Ureter (tissue), 1 donor: ENCODE results near the gene PRSS33. TPM values are rescaled to one million over a fixed set of nuclear protein-coding genes. Genes with fewer than 3 reads are reported as not detected.

Experiments
- DNase-seq: peaks from one replicate; pipeline ENCODE4 v3.0.0-alpha.2; 2020; ENCODE audit warnings: low spot score
- total RNA-seq: library from RNA; stranded (reverse); gene quantifications from one replicate; pipeline ENCODE4 v1.2.4, GENCODE V29; 2023
- donor health status: DM: yes; HTN: yes; CAD: no.

The PRSS33 gene
- total RNA-seq, 1 donor from 2014 or later = not detected

DNA sequence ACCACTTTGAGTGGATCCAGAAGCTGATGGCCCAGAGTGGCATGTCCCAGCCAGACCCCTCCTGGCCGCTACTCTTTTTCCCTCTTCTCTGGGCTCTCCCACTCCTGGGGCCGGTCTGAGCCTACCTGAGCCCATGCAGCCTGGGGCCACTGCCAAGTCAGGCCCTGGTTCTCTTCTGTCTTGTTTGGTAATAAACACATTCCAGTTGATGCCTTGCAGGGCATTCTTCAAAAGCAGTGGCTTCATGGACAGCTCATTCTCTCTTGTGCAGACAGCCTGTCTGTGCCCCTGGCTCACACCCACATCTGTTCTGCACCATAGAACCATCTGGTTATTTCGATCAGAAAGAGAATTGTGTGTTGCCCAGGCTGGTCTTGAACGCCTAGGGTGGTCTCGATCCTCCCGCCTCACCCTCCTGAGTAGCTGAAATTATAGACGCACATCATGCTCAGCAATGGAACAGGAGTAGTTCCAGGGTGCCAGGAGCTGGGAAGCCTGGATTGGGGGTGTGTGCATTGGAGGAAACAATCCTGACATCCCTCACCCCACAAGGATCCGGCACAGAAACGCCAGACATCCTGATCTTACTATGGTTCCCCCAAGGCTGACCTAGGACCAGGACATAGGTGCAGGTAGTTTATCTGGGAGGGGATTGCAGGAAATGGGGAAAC lies 34.3 kb upstream of the PRSS33 start:
- DNase-seq = no peak

DNA sequence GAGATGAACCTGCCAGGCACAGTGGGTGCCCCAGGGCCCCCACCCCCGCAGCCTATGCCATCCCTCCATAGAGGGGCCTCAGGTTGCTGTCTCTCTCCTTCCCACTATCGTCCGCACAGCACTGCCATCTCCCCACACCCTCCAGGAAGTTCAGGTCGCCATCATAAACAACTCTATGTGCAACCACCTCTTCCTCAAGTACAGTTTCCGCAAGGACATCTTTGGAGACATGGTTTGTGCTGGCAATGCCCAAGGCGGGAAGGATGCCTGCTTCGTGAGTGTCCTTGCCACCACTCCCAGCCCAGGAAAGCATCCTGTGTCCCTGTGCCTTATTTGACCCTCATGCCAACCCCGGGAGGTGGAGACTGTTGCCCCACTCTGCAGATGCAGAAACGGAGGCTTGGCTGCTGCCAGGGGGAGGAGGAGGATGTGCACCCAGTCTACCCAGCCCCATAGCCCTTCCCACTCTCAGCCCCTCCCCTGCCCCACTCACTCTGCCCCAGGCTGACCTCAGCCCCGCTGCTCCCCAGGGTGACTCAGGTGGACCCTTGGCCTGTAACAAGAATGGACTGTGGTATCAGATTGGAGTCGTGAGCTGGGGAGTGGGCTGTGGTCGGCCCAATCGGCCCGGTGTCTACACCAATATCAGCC lies 33.6 kb upstream of the PRSS33 start:
- no peak for DNase-seq

DNA sequence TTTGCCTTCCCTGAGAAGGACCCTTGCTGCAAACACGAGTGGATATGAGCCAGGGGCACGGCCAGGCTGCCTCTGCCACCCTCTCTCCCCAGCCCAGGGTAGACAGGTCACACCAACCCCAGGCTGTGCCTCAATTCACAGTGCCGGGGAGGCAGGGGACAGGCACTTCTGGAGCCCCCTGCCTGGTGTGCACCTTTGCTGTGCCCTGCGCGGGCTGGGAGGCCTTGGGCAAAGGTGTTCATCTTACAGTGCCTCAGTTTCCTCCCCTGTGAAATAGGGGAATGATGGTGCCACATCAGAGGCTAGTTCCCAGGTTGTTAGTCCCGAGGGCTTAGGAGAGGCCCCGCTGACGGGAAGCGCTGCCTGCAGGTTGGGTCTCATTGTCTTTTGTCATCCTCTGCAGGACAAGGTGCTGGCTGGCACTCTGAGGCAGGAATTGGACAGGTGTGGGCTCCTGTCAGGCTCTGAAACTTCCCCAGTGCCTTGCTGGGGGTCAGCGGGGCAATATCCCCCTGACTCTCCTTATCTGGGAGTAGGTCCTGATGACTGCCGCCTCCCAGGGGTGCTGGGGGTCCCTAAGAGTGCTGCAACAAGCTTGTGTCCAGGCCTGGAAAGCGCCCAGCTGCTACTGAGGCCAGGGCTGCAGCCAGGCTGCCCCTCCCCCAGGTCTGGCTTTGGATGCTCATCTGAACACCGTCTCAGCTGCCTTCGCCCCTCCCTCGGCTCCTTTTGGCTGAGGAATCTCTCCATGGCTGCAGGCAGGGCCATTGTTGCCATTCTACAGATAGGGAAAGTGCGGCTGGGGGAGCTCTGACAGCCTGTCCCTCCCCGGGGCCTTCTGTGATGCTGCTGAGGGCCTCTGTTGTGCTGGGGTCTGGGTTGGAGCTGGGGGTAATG lies 32.8 kb upstream of the PRSS33 start:
- DNase-seq = no peak

DNA sequence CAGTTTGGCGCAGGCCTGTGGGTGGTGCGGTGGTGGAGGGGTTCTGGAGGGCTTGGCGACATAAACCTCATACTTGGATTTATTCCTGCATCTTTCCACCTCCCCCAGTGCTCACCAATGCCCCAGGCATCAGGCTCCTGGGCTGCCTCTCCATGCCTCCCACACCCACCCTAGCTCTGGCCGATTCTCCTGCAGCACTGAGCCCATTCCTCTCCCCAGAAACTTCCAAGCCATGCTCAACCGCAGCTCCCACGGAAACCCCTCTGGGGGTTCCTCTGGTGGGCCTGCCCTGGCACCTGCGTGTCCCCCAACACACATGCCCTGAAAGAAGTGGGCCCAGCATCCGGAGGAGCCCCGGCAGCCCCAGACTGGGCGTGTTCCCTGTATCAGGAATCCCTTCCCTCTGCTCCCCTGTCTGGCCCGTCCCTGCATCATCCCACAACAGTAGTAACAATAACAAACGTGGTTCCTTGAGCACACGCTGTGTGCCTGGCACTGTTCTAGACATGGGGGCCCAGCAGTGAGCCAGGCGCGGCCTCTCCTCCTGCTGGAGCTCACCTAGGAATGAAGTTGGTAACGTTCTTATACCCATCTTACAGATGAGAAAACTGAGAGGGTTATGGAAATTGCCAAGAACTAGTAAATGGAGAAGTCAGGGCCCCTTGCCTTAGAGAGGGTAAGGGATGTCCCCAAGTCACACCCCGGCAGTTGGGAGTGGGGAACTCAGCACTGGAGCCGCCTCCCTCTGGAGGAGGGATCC lies 32.0 kb upstream of the PRSS33 start:
- no peak for DNase-seq

DNA sequence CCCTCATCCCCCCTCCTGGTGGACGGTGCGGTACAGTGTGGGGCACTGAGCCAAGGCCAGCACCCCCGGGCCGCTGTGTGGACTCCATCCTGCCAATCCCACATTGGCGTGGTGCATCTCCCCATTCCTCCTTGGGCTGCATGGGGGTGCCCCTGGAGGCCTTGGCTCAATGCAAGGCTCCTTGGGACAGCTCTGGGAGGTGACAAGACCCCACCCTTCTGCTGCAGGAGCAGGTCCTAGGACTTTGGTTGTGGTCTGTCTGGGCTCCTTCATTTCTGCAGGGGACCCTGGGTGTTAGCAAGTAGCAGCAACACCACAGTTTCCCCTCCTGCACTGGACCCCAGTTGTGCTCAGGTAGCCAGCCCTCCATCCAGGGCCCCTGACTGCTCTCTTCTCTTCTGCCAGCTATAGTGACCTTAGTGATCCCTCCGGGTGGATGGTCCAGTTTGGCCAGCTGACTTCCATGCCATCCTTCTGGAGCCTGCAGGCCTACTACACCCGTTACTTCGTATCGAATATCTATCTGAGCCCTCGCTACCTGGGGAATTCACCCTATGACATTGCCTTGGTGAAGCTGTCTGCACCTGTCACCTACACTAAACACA lies 31.0 kb upstream of the PRSS33 start:
- DNase-seq = no peak

- DNase-seq = no peak
Measured at GRCh38 chr16:2817340-2818271, 30.2 kb upstream of the PRSS33 start.

DNA sequence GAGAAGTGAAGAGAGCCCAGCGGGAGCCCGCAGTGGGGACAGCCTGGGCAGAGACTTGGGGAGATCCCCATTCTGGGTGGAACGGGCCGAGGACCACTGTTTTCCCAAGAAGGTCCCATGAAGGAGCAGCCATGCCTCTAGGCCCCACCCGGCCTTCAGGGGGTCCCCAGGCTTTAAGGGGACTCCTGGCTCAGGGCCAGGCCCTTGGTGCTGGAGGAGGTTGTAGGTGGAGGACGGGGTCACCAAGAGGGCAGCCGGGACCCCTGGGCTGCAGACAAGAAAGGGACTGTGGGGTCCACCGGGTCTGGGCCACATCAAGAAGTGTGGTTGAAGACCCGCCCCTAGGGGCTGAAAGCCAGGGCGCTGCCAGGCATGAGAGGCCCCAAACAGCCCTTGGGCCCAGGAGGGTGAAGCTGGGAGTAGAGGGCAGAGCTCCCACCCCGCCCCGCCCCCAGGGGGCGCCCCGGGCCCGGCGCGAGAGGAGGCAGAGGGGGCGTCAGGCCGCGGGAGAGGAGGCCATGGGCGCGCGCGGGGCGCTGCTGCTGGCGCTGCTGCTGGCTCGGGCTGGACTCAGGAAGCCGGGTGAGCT lies 29.5 kb upstream of the PRSS33 start, which contains the start of gene PRSS21:
TSS of gene PRSS21 (plus strand) at position 487 of the 589 bp plus-strand sequence. CDS start at position 519, 32 bp downstream.
- no peak for DNase-seq

DNA sequence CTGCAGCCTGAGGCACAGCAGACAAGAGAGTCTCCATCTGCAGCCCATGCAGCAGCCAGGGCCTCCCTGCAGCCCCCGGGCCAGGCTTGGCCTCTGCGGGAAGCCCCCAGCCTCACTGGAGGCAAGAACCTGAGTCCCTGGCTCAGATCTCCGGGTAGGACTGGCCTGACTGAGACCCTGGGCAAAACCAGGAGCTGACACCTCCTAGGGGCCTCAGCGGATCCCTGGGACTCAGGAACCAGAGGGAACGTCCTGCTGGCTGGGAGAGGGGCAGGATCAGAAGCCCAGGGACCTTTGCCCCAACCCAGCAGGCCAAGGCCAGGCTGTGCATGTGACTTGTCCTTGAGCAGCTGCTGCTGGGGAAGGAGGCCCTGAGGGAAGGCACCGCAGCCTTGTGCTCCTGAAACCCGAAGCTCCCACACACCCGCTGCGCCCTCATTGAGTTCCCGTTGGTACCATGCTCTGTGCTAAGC lies 28.0 kb upstream of the PRSS33 start:
- no peak for DNase-seq

GRCh38 chr16:2814551-2815298 lies 27.4 kb upstream of the PRSS33 start:
- DNase-seq = no peak

GRCh38 chr16:2813771-2814221 lies 26.4 kb upstream of the PRSS33 start:
- no peak for DNase-seq

GRCh38 chr16:2811703-2812471 lies 24.5 kb upstream of the PRSS33 start:
- DNase-seq = no peak

GRCh38 chr16:2810651-2811050 lies 23.3 kb upstream of the PRSS33 start:
- DNase-seq = no peak

GRCh38 chr16:2809149-2809760 lies 21.9 kb upstream of the PRSS33 start:
- DNase-seq = no peak

GRCh38 chr16:2808181-2808580 lies 20.8 kb upstream of the PRSS33 start:
- DNase-seq = no peak

- DNase-seq = no peak
Measured at GRCh38 chr16:2806286-2806685, 18.9 kb upstream of the PRSS33 start.

DNA sequence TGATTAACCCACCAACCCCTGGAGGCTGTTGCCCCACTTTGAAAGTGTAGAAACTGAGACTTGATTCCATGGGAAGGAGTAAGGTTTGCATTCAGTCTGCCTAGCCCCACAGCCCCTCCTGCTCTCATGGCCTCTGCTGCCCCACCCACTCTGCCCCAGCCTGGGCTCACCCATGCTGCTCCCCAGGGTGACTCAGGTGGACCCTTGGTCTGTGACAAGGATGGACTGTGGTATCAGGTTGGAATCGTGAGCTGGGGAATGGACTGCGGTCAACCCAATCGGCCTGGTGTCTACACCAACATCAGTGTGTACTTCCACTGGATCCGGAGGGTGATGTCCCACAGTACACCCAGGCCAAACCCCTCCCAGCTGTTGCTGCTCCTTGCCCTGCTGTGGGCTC lies 17.4 kb upstream of the PRSS33 start:
- no peak for DNase-seq

- DNase-seq = no peak
Measured at GRCh38 chr16:2803545-2804195, 16.3 kb upstream of the PRSS33 start.
